T-helper 22 cell (primary cell): ENCODE measurements around the gene HS6ST2.
"Not testable (repeated sequence)": the region's sequence is repeated elsewhere in the genome, so short reads cannot be mapped to it uniquely, and the experiment has no call there.

Experiments used
- DNase-seq: peaks from one replicate; pipeline ENCODE4 v3.0.0-alpha.2; 2020; ENCODE audit warnings: low read depth

Gene HS6ST2

DNA sequence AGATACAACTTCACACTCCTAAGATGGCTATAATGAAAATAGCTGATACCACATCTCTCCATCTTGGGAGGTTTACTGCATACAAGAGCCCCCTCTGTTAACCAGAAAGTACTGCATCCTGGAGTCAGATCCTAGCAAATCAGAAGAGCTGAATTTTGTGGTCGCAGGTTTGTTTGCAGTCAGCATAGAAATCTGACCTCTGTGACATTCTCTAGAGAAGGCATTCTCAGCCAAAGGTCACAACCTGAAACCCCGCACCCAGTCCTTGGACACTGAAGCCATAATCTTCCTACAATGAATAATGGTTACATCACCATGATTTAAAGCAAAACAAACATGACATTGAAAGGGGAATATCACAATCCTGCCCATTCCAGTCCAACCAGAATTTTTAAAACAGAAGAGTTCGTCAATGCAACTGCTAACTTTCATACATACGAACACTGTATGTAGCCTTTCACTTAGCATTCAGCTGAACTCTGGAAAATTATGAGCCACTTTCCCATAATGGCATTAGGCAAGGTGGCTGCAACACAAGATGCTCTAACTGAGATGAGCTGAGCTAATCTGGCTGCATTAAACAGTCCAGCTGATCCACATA, 17.6 kb downstream of the HS6ST2 start:
- DNase-seq = no peak

- no peak for DNase-seq
These were observed 25.3 kb downstream of the HS6ST2 start for GRCh38 chrX:132933170-132933569.

DNA sequence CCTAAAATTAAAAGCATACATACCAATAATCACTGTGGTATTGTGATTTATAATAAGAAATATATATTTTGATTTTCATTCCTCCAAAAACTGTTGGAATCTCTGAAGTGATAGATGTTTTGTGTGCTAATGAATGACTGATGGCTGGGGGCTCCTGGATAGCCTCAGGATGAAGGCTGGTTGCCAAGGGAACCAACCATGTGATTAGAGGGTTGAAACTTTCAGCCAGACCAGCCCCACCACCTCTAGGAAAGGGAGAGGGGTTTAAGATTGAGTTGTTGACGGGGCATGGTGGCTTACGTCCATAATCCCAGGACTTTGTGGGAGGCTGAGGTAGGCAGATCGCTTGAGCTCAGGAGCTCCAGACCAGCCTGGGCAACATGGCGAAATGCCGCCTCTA, 34.0 kb downstream of the HS6ST2 start:
- DNase-seq = no peak

- no peak for DNase-seq
These were observed 39.9 kb downstream of the HS6ST2 start for GRCh38 chrX:132918523-132918922.

GRCh38 chrX:132916349-132916748, 42.1 kb downstream of the HS6ST2 start:
- no peak for DNase-seq

- no peak for DNase-seq
These were observed 48.8 kb downstream of the HS6ST2 start for GRCh38 chrX:132909643-132910042.

DNA sequence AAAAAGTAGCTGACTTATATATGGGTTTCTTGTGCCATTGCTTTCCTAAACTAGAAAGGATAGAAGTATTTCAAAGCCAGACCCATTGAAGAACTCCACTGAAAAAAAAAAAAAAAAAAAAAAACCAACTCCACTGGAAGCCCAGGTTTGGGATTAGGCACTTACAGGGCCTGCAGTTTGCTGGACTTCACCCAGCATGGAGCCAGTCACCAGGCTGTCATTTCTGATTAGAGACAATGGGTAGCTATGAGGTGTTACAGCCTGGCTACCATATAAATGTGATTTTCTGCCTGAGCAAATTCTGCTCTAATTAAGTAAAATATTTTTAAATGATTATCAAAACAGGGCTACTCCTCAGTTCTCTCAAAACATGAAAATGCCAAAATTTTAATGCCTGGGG, 49.5 kb downstream of the HS6ST2 start:
- DNase-seq = no peak

GRCh38 chrX:132900633-132901293, 57.7 kb downstream of the HS6ST2 start:
- no peak for DNase-seq

DNA sequence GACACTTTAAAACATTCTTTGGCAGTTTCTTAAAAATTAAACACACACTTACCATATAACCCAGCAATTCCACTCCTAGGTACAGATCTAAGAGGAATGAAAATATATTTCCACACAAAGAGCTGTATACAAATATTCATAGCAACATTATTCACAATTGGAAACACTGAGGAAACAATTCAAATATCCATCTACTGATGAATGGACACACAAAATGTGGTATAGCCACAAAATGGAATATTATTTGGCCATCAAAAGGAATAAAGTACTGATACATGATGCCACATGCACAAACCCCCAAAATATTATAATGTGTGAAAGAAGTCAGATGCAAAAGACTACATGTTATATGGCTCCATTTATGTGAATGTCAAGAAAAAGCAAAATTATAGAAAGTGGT, 70.9 kb downstream of the HS6ST2 start:
- DNase-seq = no peak

DNA sequence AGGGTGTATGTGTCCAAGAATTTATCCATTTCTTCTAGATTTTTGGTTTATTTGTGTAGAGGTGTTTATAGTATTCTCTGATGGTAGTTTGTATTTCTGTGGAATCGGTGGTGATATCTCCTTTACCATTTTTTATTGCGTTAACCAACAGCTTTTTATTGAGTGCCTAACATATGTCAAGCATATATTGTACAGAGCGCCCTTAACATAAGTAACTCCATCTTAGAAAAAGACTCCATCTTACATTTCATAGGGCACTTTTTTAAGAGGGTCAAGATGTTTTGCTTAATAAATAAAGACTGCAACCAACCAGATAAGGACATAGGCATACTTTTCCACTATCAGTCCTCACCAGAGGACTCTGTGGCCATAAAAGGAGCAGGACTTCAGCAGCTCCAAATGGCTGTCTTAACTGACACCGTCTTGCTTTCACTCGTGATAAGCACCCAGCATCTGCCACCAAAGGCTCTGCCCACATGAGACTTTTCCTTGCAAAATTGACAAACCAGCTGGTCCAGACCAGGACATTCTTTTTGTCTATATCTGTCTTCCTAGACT, 75.0 kb downstream of the HS6ST2 start:
- no peak for DNase-seq

DNA sequence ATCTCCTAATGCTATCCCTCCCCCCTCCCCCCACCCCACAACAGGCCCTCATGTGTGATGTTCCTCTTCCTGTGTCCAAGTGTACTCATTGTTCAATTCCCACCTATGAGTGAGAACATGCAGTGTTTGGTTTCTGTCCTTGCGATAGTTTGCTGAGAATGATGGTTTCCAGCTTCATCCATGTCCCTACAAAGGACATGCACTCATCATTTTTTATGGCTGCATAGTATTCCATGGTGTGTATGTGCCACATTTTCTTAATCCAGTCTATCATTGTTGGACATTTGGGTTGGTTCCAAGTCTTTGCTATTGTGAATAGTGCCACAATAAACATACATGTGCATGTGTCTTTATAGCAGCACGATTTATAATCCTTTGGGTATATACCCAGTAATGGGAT, 77.7 kb downstream of the HS6ST2 start:
- not testable (repeated sequence) for DNase-seq

DNA sequence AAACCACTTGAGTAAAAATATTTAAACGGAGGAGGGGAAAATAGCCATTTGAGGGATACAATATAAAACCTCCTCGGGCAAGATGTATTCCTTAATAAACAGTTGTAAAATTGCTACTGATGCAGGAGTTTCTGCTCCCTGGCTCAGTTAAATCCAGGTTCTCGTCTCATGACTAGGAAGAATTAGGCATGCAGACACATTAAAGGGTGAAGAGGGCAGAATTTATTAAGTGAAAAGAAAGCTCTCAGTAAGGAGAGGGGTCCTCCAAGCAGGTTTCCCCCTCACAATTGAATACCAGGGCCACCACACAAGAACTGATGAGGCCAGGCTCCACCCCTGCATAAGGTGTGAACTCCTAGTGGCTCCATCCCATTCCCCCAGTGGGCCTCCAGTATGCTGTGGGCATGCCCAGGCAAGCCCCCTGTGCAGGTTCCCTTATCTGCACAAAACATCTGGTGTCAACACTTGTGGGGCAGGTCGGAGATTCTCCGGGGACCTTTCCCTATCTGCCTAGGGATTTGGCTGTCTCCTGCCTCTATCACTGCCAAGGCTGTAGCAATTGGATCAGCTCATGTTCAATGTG, 80.4 kb downstream of the HS6ST2 start:
- no peak for DNase-seq

DNA sequence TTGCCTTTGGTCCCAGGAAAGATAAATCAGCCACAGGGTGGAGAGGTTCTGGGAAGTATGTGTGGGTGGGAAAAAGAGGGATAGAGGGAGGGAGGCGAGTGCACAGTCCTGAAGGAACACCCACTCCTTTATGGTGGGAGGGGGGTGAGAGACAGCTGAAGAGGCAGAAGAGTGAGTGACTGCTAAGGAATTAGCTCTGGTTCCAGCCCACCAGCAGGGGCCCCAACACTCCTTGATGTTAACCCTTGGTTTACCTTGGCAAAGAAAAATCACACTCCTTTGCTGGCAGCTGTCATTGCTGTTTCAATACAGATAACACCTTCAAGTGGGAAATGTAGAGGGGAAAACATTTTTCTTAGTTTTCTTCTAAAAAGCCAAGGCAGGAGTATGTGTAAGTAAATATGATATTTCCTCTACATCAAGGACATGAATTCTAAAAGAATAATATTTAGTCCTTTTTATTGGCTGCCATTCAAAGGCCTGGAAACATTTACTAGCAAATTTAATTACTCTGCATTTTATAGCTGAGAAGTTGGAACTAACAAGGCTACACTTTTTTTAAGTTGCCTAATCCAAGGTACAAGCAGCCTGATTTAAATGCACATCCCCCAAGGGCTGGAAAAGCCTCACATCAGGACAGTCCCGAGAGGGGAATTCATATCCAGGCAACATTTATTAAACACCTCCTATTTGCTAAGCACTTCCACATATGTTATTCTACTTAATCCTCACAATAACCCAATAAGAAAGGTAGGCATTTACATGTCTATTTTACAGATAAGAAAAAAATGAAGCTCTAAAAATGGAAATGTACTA, 81.7 kb downstream of the HS6ST2 start:
- DNase-seq = no peak

DNA sequence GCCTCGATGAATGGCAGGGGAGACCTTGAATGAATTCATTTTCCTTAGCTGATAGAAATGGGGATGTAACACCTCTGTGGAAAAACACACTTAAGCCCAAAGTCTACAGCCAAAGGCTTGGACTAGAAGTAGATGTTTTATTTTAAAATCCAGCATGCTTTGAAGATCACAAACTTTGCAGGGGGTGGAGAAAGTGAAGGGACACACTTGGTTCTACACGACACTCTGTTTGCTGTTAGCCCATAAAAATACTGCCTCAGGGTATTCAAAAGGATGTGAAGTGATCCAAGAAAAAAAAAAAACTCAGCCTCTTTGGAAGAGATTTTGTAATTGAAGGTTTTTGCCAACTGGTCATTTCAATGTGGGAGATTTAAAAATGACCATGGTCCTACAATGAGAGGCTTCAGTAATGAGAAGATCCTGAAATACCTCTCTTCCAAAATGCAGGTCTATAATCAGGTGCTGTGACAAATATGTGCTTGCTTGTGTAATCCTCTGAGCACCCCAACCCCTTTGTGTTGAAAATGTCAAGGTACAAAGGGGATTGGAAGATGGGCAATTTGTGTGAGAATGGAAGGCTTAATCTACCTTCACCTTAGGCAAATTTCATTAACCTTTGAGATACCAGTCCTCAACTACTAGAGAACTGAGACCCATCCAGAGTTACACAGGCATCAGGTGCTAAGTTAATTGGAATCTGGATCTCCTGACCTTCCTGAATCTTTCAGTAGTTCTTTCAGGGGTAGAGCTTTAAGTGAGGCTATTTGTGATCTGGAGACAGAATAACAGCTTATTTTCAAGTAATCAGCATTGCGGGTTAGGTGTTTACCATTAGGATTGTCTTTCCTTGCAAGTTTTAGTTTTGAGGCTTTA, 82.5 kb downstream of the HS6ST2 start:
- no peak for DNase-seq

DNA sequence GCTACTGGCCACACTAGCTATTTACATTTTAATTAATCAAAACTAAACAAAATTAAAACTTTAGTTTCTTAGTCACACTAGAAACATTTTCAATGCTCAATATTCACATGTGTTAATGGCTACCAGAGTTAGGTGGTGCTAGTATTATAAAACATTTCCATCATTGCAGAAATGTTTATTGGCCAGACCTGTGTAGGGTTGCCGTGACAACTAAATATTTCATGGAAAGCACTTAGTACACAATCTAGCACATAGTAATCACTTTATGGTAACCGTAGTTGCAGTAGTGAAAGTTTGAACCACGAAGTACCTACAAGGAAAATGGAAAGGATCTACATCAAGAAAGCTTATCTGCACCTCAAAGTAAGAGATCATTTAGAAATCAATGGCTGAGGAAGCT, 95.9 kb downstream of the HS6ST2 start:
- DNase-seq = no peak

DNA sequence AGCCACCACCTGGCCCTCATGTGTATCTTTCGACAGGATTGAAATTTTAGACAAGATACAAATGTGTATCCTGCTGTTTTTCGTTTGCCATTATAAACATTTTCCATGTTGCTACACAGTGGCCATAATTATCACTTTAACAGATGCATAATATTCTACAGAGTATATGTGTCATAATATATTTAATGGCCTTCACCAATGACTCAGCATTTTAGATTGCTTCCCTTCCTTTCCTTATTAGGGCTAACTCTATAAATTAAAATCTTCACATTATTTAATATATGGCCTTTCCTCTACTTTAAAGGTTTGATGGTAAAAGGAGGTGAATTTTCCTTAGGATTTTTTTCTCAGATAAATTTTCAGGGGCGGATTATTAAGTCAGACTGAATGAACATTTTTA, 97.4 kb downstream of the HS6ST2 start:
- DNase-seq = no peak

DNA sequence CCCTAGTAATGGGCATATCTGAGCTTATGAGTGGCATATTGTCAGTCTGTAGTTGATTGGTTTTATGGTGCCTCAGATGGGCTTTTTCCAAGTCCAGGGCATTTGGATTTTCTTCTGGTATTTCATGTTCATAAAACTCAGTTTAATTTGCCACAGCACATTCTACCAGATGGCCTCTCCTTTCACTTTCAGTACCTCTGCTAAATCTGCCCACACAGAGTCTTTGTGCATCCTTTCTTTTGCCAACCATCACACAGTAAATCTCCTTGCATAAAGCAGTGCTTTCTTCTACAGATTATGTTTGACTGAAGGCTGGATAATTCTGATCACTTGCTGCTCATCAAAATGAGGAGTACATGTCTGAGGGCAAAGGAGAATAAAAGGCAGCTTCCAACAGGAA, 98.2 kb downstream of the HS6ST2 start:
- DNase-seq = no peak

DNA sequence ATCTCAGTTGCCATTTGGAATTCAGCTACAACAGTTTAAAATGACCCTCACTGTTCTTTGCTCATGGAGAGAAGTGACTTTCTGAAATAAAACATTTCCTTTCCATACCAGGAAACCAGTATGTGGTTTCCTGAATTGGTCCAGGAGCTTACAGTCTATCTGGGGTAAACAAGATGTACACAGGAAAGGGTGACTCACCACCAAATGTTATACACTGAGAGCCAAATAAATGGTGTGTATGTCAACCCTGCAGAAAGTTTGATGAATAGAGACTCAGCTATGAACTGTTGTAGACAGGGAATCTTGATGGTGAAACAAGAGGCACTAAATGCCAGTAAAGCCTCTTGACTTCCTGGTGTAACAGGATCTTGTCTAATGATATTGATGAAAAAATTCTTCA, 100.4 kb downstream of the HS6ST2 start:
- no peak for DNase-seq

DNA sequence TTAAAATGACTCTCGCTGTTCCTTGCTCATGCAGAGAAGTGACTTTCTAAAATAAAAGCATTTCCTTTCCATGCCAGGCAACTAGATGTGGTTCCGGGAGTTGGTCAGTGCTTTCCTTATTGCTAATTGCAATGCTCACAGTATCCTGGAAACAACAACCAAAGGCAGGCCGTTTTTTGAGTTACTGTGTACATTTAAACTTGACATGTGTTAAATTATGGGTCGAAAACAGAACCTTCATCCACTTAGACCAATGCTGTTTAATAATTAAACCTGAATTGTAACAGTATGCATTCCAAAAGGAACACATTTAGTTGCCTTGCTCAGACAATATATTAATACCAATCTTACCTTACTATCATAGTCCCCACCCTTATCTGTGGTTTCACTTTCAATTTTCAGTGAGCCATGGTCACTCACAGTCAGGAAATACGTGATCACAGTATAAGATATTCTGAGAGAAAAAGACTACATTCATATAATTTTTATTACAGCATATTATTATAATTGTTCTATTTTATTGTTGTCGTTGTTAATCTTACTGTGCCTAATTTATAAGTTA, 102.6 kb downstream of the HS6ST2 start:
- DNase-seq = no peak

DNA sequence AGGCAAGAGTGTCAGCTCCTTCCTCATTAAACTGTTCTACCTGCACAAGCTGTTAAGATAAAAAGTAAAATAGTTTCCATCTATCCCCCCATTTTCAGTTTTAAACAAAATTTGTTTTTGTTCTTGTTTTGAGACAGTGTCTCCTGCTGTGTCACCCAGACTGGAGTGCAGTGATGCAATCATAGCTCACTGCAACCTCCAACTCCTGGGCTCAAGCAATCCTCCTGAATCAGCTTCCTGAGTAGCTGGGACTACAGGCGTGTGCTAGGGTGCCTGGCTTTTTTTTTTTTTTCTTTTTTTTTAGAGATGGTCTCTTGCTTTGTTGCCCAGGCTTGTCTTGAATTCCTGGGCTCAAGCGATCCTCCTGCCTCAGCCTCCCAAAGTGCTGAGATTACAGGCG, 105.4 kb downstream of the HS6ST2 start:
- no peak for DNase-seq

- no peak for DNase-seq
These were observed 110.0 kb downstream of the HS6ST2 start for GRCh38 chrX:132848296-132848970.
